Ishikawa (cell line): ENCODE results near the gene CCDC8.

Experiments used
- CEBPB ChIP-seq: IDR thresholded peaks from 2 replicates; pipeline ENCODE4 v1.6.1; 2012
- CREB1 ChIP-seq: IDR thresholded peaks from 2 replicates; pipeline ENCODE4 v1.6.1; 2012; ENCODE audit warnings: low read depth
- EGR1 ChIP-seq: IDR thresholded peaks from 2 replicates; pipeline ENCODE4 v1.6.1; 2012
- EP300 ChIP-seq: IDR thresholded peaks from 2 replicates; pipeline ENCODE4 v1.6.1; 2012; ENCODE audit warnings: borderline replicate concordance
- FOXM1 ChIP-seq: IDR thresholded peaks from 2 replicates; pipeline ENCODE4 v1.6.1; 2012; ENCODE audit warnings: low read depth, borderline replicate concordance
- MAX ChIP-seq: IDR thresholded peaks from 2 replicates; pipeline ENCODE4 v1.6.1; 2012
- NFIC ChIP-seq: IDR thresholded peaks from 2 replicates; pipeline ENCODE4 v1.6.1; 2012
- RAD21 ChIP-seq: IDR thresholded peaks from 2 replicates; pipeline ENCODE4 v1.6.1; 2012; ENCODE audit warnings: low read depth
- REST ChIP-seq: IDR thresholded peaks from 2 replicates; pipeline ENCODE4 v1.6.1; 2012; ENCODE audit warnings: low read depth, mild to moderate bottlenecking
- TAF1 ChIP-seq: IDR thresholded peaks from 2 replicates; pipeline ENCODE4 v1.6.1; 2012; ENCODE audit warnings: low read depth, mild to moderate bottlenecking
- TCF12 ChIP-seq: IDR thresholded peaks from 2 replicates; pipeline ENCODE4 v1.6.1; 2012; ENCODE audit warnings: low read depth
- TEAD4 ChIP-seq: IDR thresholded peaks from 2 replicates; pipeline ENCODE4 v1.6.1; 2012
- USF1 ChIP-seq: IDR thresholded peaks from 2 replicates; pipeline ENCODE4 v1.6.1; 2012
- YY1 ChIP-seq: IDR thresholded peaks from 2 replicates; pipeline ENCODE4 v1.6.1; 2012; ENCODE audit warnings: low read depth
- ZBTB7A ChIP-seq: IDR thresholded peaks from 2 replicates; pipeline ENCODE4 v1.6.1; 2012; ENCODE audit warnings: low read depth

The CCDC8 gene

GRCh38 chr19:46409191-46409590 lies 4.2 kb downstream of the CCDC8 start:
- TF ChIP-seq EGR1 (no peak), TCF12 (no peak), EP300 (no peak), NFIC (no peak), RAD21 (no peak), FOXM1 (no peak)

- TF ChIP-seq USF1 (no peak), MAX (no peak), CREB1 (no peak), EGR1 (no peak), CEBPB (no peak), YY1 (no peak), NFIC (no peak), TAF1 (no peak)
Measured at GRCh38 chr19:46408664-46409039, 4.7 kb downstream of the CCDC8 start.

GRCh38 chr19:46407856-46408663 lies 5.3 kb downstream of the CCDC8 start:
- TF ChIP-seq EGR1 (no peak), TCF12 (no peak)

- no peak for TF ChIP-seq REST
- no peak for TF ChIP-seq USF1
- no peak for TF ChIP-seq ZBTB7A
- no peak for TF ChIP-seq TEAD4
- no peak for TF ChIP-seq EP300
- TF ChIP-seq CEBPB: no peak
- no peak for TF ChIP-seq RAD21
Measured at GRCh38 chr19:46406976-46407375, 6.4 kb downstream of the CCDC8 start.

- TF ChIP-seq CEBPB: no peak
- TF ChIP-seq EP300: no peak
- no peak for TF ChIP-seq YY1
- no peak for TF ChIP-seq CREB1
- no peak for TF ChIP-seq FOXM1
- TF ChIP-seq RAD21: no peak
- TF ChIP-seq MAX: no peak
- TF ChIP-seq USF1: no peak
- no peak for TF ChIP-seq EGR1
- TF ChIP-seq NFIC: no peak
- no peak for TF ChIP-seq ZBTB7A
- no peak for TF ChIP-seq TCF12
- TF ChIP-seq TAF1: no peak
- no peak for TF ChIP-seq TEAD4
- no peak for TF ChIP-seq REST
Measured at GRCh38 chr19:46404753-46405468, 8.5 kb downstream of the CCDC8 start.

- TF ChIP-seq YY1 (no peak), TEAD4 (no peak), RAD21 (no peak), ZBTB7A (no peak), CREB1 (no peak), USF1 (no peak), MAX (no peak), TAF1 (no peak), EGR1 (no peak), REST (no peak), EP300 (no peak), FOXM1 (no peak), NFIC (no peak), CEBPB (no peak), TCF12 (no peak)
Measured at GRCh38 chr19:46404055-46404752, 9.2 kb downstream of the CCDC8 start.
